Left ventricle myocardium superior (tissue), 1 donor: Measurements from ENCODE around the gene SLC6A18. TPM values are rescaled to one million over a fixed set of nuclear protein-coding genes. Genes with fewer than 3 reads are reported as not detected.

ENCODE experiments used
- ATAC-seq: fragments of 200-7000 bp; cut with Tn5 transposase; one replicate; pipeline ENCODE4 v1.9.1; 2020; ENCODE audit warnings: mild to moderate bottlenecking, moderate library complexity
- DNase-seq: peaks from one replicate; pipeline ENCODE4 v3.0.0-alpha.2; 2020
- intact Hi-C: fragments of 100-400 bp; cut with micrococcal nuclease; formaldehyde crosslinking; loops from one replicate; pipeline ENCODE4 v1.11.0; 2022
- total RNA-seq: library from RNA; stranded (reverse); fragmentation: NEBNext Ultra II Directional; extraction: Animal tissue kit (Norgen Biotek cat#: 25700); gene quantifications from one replicate; pipeline ENCODE4 v1.2.1, GENCODE V29; 2021
- donor health status: DM: no; HTN: yes; CAD: no; lungs with severe emphysema.

The SLC6A18 gene
- total RNA-seq, 1 donor from 2014 or later, result not detected

DNA sequence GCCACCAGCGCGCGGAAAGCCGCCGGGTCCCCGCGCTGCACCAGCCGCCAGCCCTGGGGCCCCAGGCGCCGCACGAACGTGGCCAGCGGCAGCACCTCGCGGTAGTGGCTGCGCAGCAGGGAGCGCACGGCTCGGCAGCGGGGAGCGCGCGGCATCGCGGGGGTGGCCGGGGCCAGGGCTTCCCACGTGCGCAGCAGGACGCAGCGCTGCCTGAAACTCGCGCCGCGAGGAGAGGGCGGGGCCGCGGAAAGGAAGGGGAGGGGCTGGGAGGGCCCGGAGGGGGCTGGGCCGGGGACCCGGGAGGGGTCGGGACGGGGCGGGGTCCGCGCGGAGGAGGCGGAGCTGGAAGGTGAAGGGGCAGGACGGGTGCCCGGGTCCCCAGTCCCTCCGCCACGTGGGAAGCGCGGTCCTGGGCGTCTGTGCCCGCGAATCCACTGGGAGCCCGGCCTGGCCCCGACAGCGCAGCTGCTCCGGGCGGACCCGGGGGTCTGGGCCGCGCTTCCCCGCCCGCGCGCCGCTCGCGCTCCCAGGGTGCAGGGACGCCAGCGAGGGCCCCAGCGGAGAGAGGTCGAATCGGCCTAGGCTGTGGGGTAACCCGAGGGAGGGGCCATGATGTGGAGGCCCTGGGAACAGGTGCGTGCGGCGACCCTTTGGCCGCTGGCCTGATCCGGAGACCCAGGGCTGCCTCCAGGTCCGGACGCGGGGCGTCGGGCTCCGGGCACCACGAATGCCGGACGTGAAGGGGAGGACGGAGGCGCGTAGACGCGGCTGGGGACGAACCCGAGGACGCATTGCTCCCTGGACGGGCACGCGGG lies 69.9 kb downstream of the SLC6A18 start, which contains the start of gene TERT:
Gene TERT, minus strand, starts transcription at position 234 of the 815 bp plus-strand sequence. Its CDS starts 79 bp downstream, at position 155.
- intact Hi-C loops, result no loop called here

DNA sequence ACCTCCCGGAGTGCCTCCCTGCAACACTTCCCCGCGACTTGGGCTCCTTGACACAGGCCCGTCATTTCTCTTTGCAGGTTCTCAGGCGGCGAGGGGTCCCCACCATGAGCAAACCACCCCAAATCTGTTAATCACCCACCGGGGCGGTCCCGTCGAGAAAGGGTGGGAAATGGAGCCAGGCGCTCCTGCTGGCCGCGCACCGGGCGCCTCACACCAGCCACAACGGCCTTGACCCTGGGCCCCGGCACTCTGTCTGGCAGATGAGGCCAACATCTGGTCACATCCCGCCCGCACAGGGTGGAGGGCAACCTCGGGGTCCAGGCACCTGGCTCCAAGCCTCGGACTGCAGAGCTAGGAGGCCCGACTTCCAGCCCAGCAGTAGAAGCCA lies 70.5 kb downstream of the SLC6A18 start:
- DNase-seq (no peak), ATAC-seq (no peak)
- intact Hi-C loops, result no loop called here

More for the DNA sequence above, 69.9 kb downstream of the SLC6A18 start, which contains the start of gene TERT:
- no peak for ATAC-seq
- DNase-seq, result no peak

Other genes starting within 250 kb of the SLC6A18 start
- 3.4 TPM for gene NKD2, start 216.6 kb upstream of the SLC6A18 start, total RNA-seq
- 230 TPM for gene SLC12A7, start 113.3 kb upstream of the SLC6A18 start, total RNA-seq
- not detected for gene SLC6A19, start 23.8 kb upstream of the SLC6A18 start, total RNA-seq
- not detected for gene TERT, start 69.7 kb downstream of the SLC6A18 start, total RNA-seq
- 31.5 TPM for gene CLPTM1L, start 119.7 kb downstream of the SLC6A18 start, total RNA-seq
- gene SLC6A3, start 220.1 kb downstream of the SLC6A18 start, total RNA-seq, result not detected